Thyroid gland (tissue), 4 donors: ENCODE results near the gene GLRX5.

ENCODE experiments used
- CTCF ChIP-seq, 6 experiments: fragments of 200-600 bp in 3 of 6; fragments of 450-650 bp in 3 of 6; sonication (generic) in 3 of 6; IDR thresholded peaks; one replicate each; pipeline ENCODE4 v1.5.1; 2016 to 2019; ENCODE audit warnings: antibody characterized with exemption in 6 of 6, mild to moderate bottlenecking in 2 of 6, inconsistent platforms in 1 of 6, moderate library complexity in 1 of 6
- POLR2A ChIP-seq, 2 donors: fragments of 450-650 bp; IDR thresholded peaks; one replicate each; pipeline ENCODE4 v1.6.1; 2017; ENCODE audit warnings: antibody characterized with exemption in 2 of 2, mild to moderate bottlenecking in 2 of 2, moderate library complexity in 1 of 2

- TF ChIP-seq CTCF (IDR thresholded peaks at IDR 0.05) (peak; percentile 91 to 100 (median 98)), POLR2A (IDR thresholded peaks at IDR 0.05) (no peak)
Measured at GRCh38 chr14:95561001-95561412, 26.2 kb downstream of the GLRX5 start.
